Fibroblast of the conjunctiva (primary cell): ENCODE measurements around the gene PPP2R1B.
"Not testable (repeated sequence)": the region's sequence is repeated elsewhere in the genome, so short reads cannot be mapped to it uniquely, and the experiment has no call there.

Experiments
- DNase-seq: peaks from one replicate; pipeline ENCODE4 v3.0.0-alpha.2; 2010; ENCODE audit warnings: low read depth

The PPP2R1B gene

GRCh38 chr11:111782109-111782741 is 16.0 kb upstream of the PPP2R1B start:
- no peak for DNase-seq

GRCh38 chr11:111779118-111779517 is 12.9 kb upstream of the PPP2R1B start:
- DNase-seq: no peak

GRCh38 chr11:111778047-111778558 is 11.9 kb upstream of the PPP2R1B start:
- no peak for DNase-seq

GRCh38 chr11:111777094-111778046 is 11.2 kb upstream of the PPP2R1B start:
- peak; percentile 84 for DNase-seq

GRCh38 chr11:111776398-111777093 is 10.4 kb upstream of the PPP2R1B start:
- DNase-seq: no peak

- no peak for DNase-seq
Observed at GRCh38 chr11:111774955-111775710, 8.9 kb upstream of the PPP2R1B start.

GRCh38 chr11:111772535-111772934 is 6.3 kb upstream of the PPP2R1B start:
- no peak for DNase-seq

GRCh38 chr11:111771205-111771604 is 5.0 kb upstream of the PPP2R1B start:
- not testable (repeated sequence) for DNase-seq

GRCh38 chr11:111770581-111771134 is 4.5 kb upstream of the PPP2R1B start:
- no peak for DNase-seq

- no peak for DNase-seq
Observed at GRCh38 chr11:111766834-111767142, 599 bp upstream of the PPP2R1B start.

- DNase-seq: no peak
Observed at GRCh38 chr11:111765320-111765983, 737 bp downstream of the PPP2R1B start.

GRCh38 chr11:111764621-111765020 is 1.6 kb downstream of the PPP2R1B start:
- DNase-seq: no peak

- DNase-seq: no peak
Observed at GRCh38 chr11:111762981-111763643, 3.1 kb downstream of the PPP2R1B start.

GRCh38 chr11:111762526-111762925 is 3.7 kb downstream of the PPP2R1B start:
- DNase-seq: no peak

GRCh38 chr11:111761036-111761435 is 5.2 kb downstream of the PPP2R1B start:
- DNase-seq: no peak

GRCh38 chr11:111759778-111760407 is 6.3 kb downstream of the PPP2R1B start:
- DNase-seq: no peak

- DNase-seq: no peak
Observed at GRCh38 chr11:111759376-111759775, 6.8 kb downstream of the PPP2R1B start.

GRCh38 chr11:111756097-111756496 is 10.1 kb downstream of the PPP2R1B start:
- no peak for DNase-seq

- no peak for DNase-seq
Observed at GRCh38 chr11:111749646-111750045, 16.5 kb downstream of the PPP2R1B start.
